GM12878 (cell line): ENCODE data around the gene KDM3B.

Source experiments
- BRCA1 ChIP-seq: IDR thresholded peaks from 2 replicates; pipeline ENCODE4 v1.6.1; 2011; ENCODE audit warnings: low read depth, low read length, improper control_type of control experiment
- EZH2 ChIP-seq: IDR thresholded peaks from 2 replicates; pipeline ENCODE4 v1.6.1; 2012; ENCODE audit warnings: low read depth, mild to moderate bottlenecking, control low read depth, inconsistent platforms, low read length, borderline replicate concordance; ENCODE audit not compliant: control insufficient read depth
- REST ChIP-seq: IDR thresholded peaks from 2 replicates; pipeline ENCODE4 v1.6.1; 2012; ENCODE audit warnings: mild to moderate bottlenecking, low read depth, low read length
- TAF1 ChIP-seq: IDR thresholded peaks from 2 replicates; pipeline ENCODE4 v1.6.1; 2011; ENCODE audit warnings: mild to moderate bottlenecking, low read depth, low read length, borderline replicate concordance
- ZSCAN29 ChIP-seq: fragments of 450-650 bp; IDR thresholded peaks from 2 replicates; pipeline ENCODE4 v1.6.1; 2017; ENCODE audit warnings: mild to moderate bottlenecking, moderate library complexity
- TF ChIP-seq, protein P1 (sequence below), 3 experiments: IDR thresholded peaks in 2 of 3; conservative IDR thresholded peaks in 1 of 3; 2 replicates each; pipeline ENCODE4 v1.5.1; 2011; ENCODE audit warnings: low read depth in 3 of 3, low read length in 3 of 3, mild to moderate bottlenecking in 3 of 3, control low read depth in 2 of 3, moderate library complexity in 2 of 3, inconsistent platforms in 1 of 3, mixed read lengths in 1 of 3; ENCODE audit not compliant: control insufficient read depth in 2 of 3, insufficient read depth in 1 of 3; ENCODE audit errors: extremely low read depth in 1 of 3

DNA sequence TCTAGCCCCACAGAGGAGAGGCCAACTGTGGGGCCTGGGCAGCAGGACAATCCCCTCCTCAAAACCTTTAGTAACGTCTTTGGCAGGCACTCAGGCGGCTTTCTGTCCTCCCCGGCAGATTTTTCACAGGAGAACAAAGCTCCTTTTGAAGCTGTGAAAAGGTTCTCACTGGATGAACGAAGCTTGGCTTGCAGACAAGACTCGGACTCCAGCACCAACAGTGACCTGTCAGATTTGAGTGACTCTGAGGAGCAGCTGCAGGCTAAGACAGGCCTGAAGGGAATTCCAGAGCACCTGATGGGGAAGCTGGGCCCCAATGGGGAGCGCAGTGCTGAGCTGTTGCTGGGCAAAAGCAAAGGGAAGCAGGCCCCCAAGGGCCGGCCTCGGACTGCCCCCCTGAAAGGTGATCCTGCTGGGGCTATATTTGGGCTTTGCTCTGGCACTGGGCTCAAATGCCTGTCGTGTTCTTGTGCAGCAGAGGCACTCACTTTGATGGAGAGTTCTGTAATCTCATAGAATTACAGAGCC lies 39.4 kb downstream of the KDM3B start:
- no peak for TF ChIP-seq EZH2
- no peak for TF ChIP-seq REST
- no peak for TF ChIP-seq BRCA1
- TF ChIP-seq, protein P1, sequence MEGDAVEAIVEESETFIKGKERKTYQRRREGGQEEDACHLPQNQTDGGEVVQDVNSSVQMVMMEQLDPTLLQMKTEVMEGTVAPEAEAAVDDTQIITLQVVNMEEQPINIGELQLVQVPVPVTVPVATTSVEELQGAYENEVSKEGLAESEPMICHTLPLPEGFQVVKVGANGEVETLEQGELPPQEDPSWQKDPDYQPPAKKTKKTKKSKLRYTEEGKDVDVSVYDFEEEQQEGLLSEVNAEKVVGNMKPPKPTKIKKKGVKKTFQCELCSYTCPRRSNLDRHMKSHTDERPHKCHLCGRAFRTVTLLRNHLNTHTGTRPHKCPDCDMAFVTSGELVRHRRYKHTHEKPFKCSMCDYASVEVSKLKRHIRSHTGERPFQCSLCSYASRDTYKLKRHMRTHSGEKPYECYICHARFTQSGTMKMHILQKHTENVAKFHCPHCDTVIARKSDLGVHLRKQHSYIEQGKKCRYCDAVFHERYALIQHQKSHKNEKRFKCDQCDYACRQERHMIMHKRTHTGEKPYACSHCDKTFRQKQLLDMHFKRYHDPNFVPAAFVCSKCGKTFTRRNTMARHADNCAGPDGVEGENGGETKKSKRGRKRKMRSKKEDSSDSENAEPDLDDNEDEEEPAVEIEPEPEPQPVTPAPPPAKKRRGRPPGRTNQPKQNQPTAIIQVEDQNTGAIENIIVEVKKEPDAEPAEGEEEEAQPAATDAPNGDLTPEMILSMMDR (IDR thresholded peaks at IDR 0.05 in 2 of 3, conservative IDR thresholded peaks at IDR 0.05 in 1 of 3; ENCODE audit: control insufficient read depth in 2 of 3, extremely low read depth in 1 of 3, insufficient read depth in 1 of 3, low read depth in 3 of 3, low read length in 3 of 3): no peak
- no peak for TF ChIP-seq ZSCAN29
- no peak for TF ChIP-seq TAF1
